ENCODE data around the gene SLC6A5. TPM values are rescaled to one million over a fixed set of nuclear protein-coding genes. Genes with fewer than 3 reads are reported as not detected.

The SLC6A5 gene
- total RNA-seq, 4 donors from 2014 or later: not detected

GRCh38 chr11:20590381-20590780, 9.0 kb upstream of the SLC6A5 start:
- Histone ChIP-seq H3K4me1 (no peaks in the 10 kb centered on the region), H3K36me3 (no peaks in the 10 kb centered on the region), H3K27me3 (peaks cover 40% of the 10 kb centered on the region), H3K27ac (no peak overlapping the region), H3K9me3 (no peaks in the 10 kb centered on the region), H3K4me3 (no peak overlapping the region)
- DNase-seq (ENCODE audit: low spot score in 2 of 2): no peak
- TF ChIP-seq CTCF (IDR thresholded peaks at IDR 0.05) (no peak), EP300 (IDR thresholded peaks at IDR 0.05) (no peak), POLR2AphosphoS5 (IDR thresholded peaks at IDR 0.05) (no peak), POLR2A (IDR thresholded peaks at IDR 0.05) (no peak)
- WGBS: 84% methylated on average over 3 of the region's 3 CpGs

GRCh38 chr11:20592741-20593140, 6.7 kb upstream of the SLC6A5 start:
- no peak for DNase-seq (ENCODE audit: low spot score in 2 of 2)
- Histone ChIP-seq H3K27ac (no peak overlapping the region), H3K27me3 (peaks cover 63% of the 10 kb centered on the region), H3K4me1 (peaks cover 10% of the 10 kb centered on the region), H3K9me3 (no peaks in the 10 kb centered on the region), H3K36me3 (no peaks in the 10 kb centered on the region), H3K4me3 (no peak overlapping the region)
- TF ChIP-seq POLR2A (IDR thresholded peaks at IDR 0.05): no peak
- no peak for TF ChIP-seq EP300 (IDR thresholded peaks at IDR 0.05)
- WGBS: 67% methylated on average over 2 of the region's 2 CpGs

- peaks cover 70% of the 10 kb centered on the region for H3K27me3 ChIP-seq
- WGBS: 82% methylated on average over 8 of the region's 8 CpGs
These were observed 4.9 kb upstream of the SLC6A5 start for GRCh38 chr11:20594274-20595061.

GRCh38 chr11:20595101-20595500, 4.3 kb upstream of the SLC6A5 start:
- TF ChIP-seq POLR2A (IDR thresholded peaks at IDR 0.05): no peak
- TF ChIP-seq CTCF (IDR thresholded peaks at IDR 0.05): no peak
- no peak for TF ChIP-seq EP300 (IDR thresholded peaks at IDR 0.05)
- no peak for TF ChIP-seq POLR2AphosphoS5 (IDR thresholded peaks at IDR 0.05)
- Histone ChIP-seq H3K27ac (no peak overlapping the region), H3K27me3 (peaks cover 71% of the 10 kb centered on the region), H3K36me3 (no peaks in the 10 kb centered on the region), H3K9me3 (no peaks in the 10 kb centered on the region), H3K4me1 (peaks cover 12% of the 10 kb centered on the region), H3K4me3 (no peak overlapping the region)
- WGBS: 89% methylated on average over 5 of the region's 5 CpGs
- DNase-seq (ENCODE audit: low spot score in 2 of 2): no peak

More at GRCh38 chr11:20594274-20595061, 4.9 kb upstream of the SLC6A5 start:
- Histone ChIP-seq H3K4me3 (no peak overlapping the region), H3K36me3 (no peaks in the 10 kb centered on the region), H3K9me3 (no peaks in the 10 kb centered on the region), H3K4me1 (peaks cover 12% of the 10 kb centered on the region), H3K27ac (no peak overlapping the region)
- TF ChIP-seq POLR2A (IDR thresholded peaks at IDR 0.05) (no peak), CTCF (IDR thresholded peaks at IDR 0.05) (no peak), EP300 (IDR thresholded peaks at IDR 0.05) (no peak), POLR2AphosphoS5 (IDR thresholded peaks at IDR 0.05) (no peak)
- DNase-seq (ENCODE audit: low spot score in 2 of 2): no peak

- Histone ChIP-seq H3K4me3 (peak overlapping the region; percentile 18), H3K27ac (no peak overlapping the region), H3K36me3 (no peaks in the 10 kb centered on the region), H3K9me3 (no peaks in the 10 kb centered on the region), H3K4me1 (peaks cover 12% of the 10 kb centered on the region), H3K27me3 (peaks cover 82% of the 10 kb centered on the region)
- no peak for DNase-seq (ENCODE audit: low spot score in 2 of 2)
- TF ChIP-seq EP300 (IDR thresholded peaks at IDR 0.05): no peak
- TF ChIP-seq POLR2A (IDR thresholded peaks at IDR 0.05): no peak
- TF ChIP-seq CTCF (IDR thresholded peaks at IDR 0.05): no peak
- TF ChIP-seq POLR2AphosphoS5 (IDR thresholded peaks at IDR 0.05): no peak
- WGBS: 1% methylated on average over 52 of the region's 57 CpGs
These were observed 2.9 kb upstream of the SLC6A5 start for GRCh38 chr11:20596205-20597153.

All from suprapubic skin (tissue), 4 donors.